Measurements from ENCODE around the gene SLC9A2.

Gene SLC9A2

GRCh38 chr2:102708847-102709559 is 89.7 kb downstream of the SLC9A2 start:
- H3K27ac ChIP-seq: no peak overlapping the region
- TF ChIP-seq, protein P1, sequence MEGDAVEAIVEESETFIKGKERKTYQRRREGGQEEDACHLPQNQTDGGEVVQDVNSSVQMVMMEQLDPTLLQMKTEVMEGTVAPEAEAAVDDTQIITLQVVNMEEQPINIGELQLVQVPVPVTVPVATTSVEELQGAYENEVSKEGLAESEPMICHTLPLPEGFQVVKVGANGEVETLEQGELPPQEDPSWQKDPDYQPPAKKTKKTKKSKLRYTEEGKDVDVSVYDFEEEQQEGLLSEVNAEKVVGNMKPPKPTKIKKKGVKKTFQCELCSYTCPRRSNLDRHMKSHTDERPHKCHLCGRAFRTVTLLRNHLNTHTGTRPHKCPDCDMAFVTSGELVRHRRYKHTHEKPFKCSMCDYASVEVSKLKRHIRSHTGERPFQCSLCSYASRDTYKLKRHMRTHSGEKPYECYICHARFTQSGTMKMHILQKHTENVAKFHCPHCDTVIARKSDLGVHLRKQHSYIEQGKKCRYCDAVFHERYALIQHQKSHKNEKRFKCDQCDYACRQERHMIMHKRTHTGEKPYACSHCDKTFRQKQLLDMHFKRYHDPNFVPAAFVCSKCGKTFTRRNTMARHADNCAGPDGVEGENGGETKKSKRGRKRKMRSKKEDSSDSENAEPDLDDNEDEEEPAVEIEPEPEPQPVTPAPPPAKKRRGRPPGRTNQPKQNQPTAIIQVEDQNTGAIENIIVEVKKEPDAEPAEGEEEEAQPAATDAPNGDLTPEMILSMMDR (conservative IDR thresholded peaks at IDR 0.05): no peak
- TF ChIP-seq ZFX (IDR thresholded peaks at IDR 0.05): no peak

- TF ChIP-seq ZFX (IDR thresholded peaks at IDR 0.05): no peak
- TF ChIP-seq, protein P1 (conservative IDR thresholded peaks at IDR 0.05): no peak
- H3K27ac ChIP-seq: no peak overlapping the region
Measured at GRCh38 chr2:102717308-102718018, 98.1 kb downstream of the SLC9A2 start.

DNA sequence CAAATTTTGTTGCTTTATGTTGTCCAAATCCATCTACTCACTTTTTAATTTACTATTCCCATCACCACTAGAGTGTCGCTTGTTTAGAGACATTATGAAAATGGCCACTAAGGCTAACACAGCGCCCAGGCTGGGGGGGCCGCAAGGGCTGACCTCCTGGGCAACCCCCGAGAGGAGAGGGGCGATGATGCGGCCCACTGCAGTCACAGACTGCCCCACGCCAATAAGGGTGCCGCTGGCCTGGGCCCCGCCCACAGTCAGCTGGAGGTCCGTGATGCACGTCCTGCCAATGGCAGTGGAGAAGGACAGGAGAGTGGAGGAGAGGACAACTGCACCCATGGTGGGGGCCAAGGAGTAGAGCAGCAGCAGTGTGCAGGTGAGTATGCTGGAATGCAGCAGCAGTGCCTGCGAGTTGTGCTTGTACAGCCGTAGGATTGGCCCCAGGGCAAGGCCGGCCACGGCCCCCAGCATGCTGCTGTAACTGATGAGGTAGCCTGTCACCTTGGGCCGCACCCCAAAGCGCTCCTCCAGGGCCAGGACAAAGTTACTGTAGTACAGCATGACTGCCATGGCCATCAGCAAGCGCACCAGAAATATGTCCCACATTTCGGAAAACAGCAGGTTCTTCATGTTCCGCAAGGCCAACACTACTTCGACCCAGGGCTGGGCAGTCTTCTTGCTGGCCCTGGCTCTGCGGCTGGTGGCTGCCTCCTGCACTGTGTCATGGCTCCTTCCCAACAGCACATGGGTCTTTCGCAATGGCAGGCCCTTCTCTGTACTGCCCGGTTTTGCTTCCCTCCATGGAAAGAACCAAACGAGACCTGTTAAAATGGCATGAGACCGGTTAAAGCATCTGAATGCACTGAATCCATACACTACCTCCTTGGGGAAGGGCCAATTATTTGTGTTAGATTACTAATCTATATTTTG is 99.3 kb downstream of the SLC9A2 start:
- no peak overlapping the region for H3K27ac ChIP-seq
- TF ChIP-seq, protein P1 (conservative IDR thresholded peaks at IDR 0.05): no peak
- no peak for TF ChIP-seq ZFX (IDR thresholded peaks at IDR 0.05)

DNA sequence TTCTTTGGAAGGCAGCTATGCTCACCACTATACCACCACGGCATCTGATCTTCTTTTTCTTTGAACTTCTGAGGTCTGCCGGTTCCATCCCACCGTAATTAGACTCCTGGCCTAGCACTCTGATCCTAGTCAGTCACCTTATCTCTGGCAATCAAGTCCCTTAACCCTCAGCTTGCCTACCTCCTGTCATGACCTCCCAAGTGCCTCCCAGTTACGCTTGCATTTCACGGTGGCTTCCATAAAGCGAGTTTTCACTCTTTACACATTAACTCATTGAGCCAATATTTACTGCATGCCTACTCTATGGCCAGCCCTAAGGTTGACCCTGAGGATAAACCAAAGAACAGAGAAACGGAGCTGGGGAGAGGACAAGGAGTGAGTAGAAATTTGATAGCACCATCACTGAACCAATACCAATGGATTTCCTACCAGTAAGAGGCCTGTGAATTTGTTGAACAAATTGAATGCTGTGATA is 104.7 kb downstream of the SLC9A2 start:
- TF ChIP-seq ZFX (IDR thresholded peaks at IDR 0.05): no peak
- TF ChIP-seq, protein P1 (conservative IDR thresholded peaks at IDR 0.05): no peak
- no peak overlapping the region for H3K27ac ChIP-seq

DNA sequence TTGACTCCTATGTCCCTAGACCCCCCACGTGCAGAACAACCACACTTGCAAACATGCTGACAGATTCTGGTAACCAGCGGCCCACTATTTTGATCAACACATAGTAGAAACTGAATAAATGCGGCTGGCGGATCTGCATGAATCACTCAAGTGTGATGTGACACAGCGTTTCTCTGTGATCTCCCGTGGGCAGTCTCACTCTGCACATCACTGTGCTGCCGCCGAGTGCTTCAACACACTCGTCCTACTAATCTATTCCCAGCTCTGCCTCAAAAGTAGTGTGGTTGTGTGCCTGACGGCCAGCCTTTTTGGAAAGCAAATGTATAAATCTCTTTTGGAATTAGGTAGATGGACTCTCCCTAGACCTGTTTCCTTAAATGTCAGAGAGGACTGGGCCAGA is 105.2 kb downstream of the SLC9A2 start:
- TF ChIP-seq, protein P1 (conservative IDR thresholded peaks at IDR 0.05): no peak
- no peak for TF ChIP-seq ZFX (IDR thresholded peaks at IDR 0.05)
- no peak overlapping the region for H3K27ac ChIP-seq

GRCh38 chr2:102726128-102727087 is 107.1 kb downstream of the SLC9A2 start:
- no peak overlapping the region for H3K27ac ChIP-seq
- no peak for TF ChIP-seq ZFX (IDR thresholded peaks at IDR 0.05)
- TF ChIP-seq, protein P1 (conservative IDR thresholded peaks at IDR 0.05): no peak
